ENCODE results near the gene NBDY. TPM values are rescaled to one million over a fixed set of nuclear protein-coding genes. Genes with fewer than 3 reads are reported as not detected.

Gene NBDY
- total RNA-seq, 1 experiment from 2014 or later = 16.2 TPM

DNA sequence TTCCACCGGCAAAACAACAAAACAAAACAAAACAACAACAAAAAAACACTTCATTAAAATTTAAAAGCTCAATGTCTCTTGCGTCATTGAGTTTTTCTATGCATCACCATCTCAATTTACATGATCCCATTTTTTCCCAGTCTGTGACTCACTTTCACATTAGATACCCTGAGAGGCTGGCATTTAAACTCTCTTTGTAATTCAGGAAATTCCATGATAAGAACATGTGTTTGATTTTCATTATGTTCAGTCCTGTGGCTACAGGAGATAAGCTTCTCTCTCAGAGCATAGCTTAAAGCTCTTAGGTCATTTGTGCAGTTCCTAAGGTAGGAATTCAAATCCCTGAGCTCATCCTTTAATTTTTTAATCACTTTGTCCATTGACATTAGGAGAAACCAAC, 104.6 kb downstream of the NBDY start:
- Histone ChIP-seq H3K36me3 (no peaks in the 10 kb centered on the region), H3K27ac (no peak overlapping the region), H3K4me1 (no peaks in the 10 kb centered on the region), H3K9me3 (replicated peaks) (no peaks in the 10 kb centered on the region), H3K4me3 (no peak overlapping the region), H3K27me3 (no peaks in the 10 kb centered on the region)
- no peak for DNase-seq

DNA sequence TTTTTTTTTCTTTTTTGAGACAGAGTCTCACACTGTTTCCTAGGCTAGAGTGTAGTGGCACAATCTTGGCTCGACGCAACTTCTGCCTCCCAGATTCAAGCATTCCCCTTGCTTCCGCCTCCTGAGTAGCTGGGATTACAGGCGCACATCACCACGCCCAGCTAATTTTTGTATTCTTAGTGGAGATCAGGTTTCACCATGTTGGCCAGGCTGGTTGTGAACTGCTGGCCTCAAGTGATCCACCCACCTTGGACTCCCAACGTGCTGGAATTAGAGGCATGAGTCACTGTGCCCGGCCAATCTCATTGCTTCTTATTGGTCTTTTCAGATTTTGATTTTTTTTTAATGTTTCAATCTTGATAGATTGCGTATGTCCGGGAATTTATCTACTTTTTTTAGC, 124.4 kb downstream of the NBDY start:
- no peak overlapping the region for H3K4me3 ChIP-seq
- no peaks in the 10 kb centered on the region for H3K9me3 ChIP-seq (replicated peaks)
- H3K4me1 ChIP-seq = no peaks in the 10 kb centered on the region
- no peaks in the 10 kb centered on the region for H3K27me3 ChIP-seq
- H3K36me3 ChIP-seq = no peaks in the 10 kb centered on the region
- DNase-seq = peak in 1 of 2 experiments; percentile 3
- H3K27ac ChIP-seq = no peak overlapping the region

DNA sequence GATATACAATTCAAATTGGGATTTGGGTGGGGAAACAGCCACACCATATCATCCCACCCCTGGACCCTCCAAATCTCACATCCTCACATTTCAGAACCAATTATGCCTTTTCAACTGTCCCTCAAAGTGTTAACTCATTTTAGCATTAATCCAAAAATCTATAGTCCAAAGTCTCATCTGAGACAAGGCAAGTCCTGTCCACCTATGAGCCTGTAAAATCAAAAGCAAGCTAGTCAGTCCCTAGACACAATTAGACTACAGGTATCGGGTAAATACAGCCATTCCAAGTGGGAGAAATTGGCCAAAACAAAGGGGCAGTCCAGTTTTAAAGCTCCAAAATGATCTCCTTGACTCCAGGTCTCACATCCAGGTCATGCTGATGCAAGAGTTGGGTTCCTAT, 128.0 kb downstream of the NBDY start:
- H3K27ac ChIP-seq = no peak overlapping the region
- no peak for DNase-seq
- H3K27me3 ChIP-seq = no peaks in the 10 kb centered on the region
- H3K36me3 ChIP-seq = no peaks in the 10 kb centered on the region
- no peak overlapping the region for H3K4me3 ChIP-seq
- no peaks in the 10 kb centered on the region for H3K4me1 ChIP-seq
- H3K9me3 ChIP-seq (replicated peaks) = no peaks in the 10 kb centered on the region

DNA sequence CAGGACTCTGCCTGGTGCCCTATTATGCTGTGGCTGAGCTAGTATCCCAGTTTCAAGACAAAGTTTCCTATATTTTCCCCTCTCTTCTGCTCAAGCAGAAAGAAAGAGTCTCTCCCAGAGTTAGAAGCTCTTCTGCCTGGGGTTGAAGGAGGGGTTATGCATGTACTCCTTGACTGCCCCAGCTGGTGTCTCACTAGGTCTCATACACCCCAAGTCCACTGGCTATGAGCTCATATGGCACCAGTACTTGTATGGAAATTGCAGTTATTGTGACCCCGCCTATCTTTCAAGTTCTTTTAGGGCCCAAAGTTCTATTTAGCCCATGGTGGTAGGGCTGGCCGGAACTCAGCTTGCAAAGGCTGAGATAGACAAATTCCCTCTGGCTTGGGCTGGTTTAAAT, 131.8 kb downstream of the NBDY start:
- H3K36me3 ChIP-seq = no peaks in the 10 kb centered on the region
- no peak for DNase-seq
- H3K9me3 ChIP-seq (replicated peaks) = no peaks in the 10 kb centered on the region
- no peak overlapping the region for H3K27ac ChIP-seq
- H3K4me1 ChIP-seq = no peaks in the 10 kb centered on the region
- H3K27me3 ChIP-seq = no peaks in the 10 kb centered on the region
- no peak overlapping the region for H3K4me3 ChIP-seq

Other genes starting within 250 kb of the NBDY start
- gene UBQLN2, start 165.6 kb upstream of the NBDY start, total RNA-seq (2014; rRNA removed; shearing (Covaris generic)) = 13.0 TPM in 2 replicates